PC-3 (cell line): ENCODE data around the gene KLHL6. TPM values are rescaled to one million over a fixed set of nuclear protein-coding genes. Genes with fewer than 3 reads are reported as not detected.
"Not testable (repeated sequence)": the region's sequence is repeated elsewhere in the genome, so short reads cannot be mapped to it uniquely, and the experiment has no call there.

Experiments
- ATAC-seq: fragments of 200-7000 bp; cut with Tn5 transposase; 2 replicates; pipeline ENCODE4 v1.9.1; 2020; ENCODE audit warnings: mild to moderate bottlenecking, moderate library complexity
- BruUV-seq: library from RNA; stranded (reverse); fragments of 400-500 nt; replicated peaks from 2 replicates; lab custom pipeline; 2021; lab: Mats Ljungman, UMichigan
- CTCF ChIA-PET: fragments of 300-600 bp; sonication (Branson Sonifier 250); formaldehyde crosslinking; loops from one replicate; lab custom pipeline; 2022; ENCODE audit warnings: antibody characterized with exemption; lab: Charles Lee
- POLR2A ChIA-PET: fragments of 300-600 bp; sonication (Branson Sonifier 250); formaldehyde crosslinking; loops from one replicate; lab custom pipeline; 2022; ENCODE audit warnings: antibody characterized with exemption; ENCODE audit not compliant: unreplicated experiment; lab: Charles Lee
- DNase-seq: peaks from one replicate; pipeline ENCODE4 v3.0.0-alpha.2; 2015
- H2AFZ ChIP-seq: fragments of 300-600 bp; sonication (generic); 2 replicates; pipeline ENCODE4 v1.6.0; 2016; ENCODE audit warnings: antibody characterized with exemption, low read length
- H3F3A ChIP-seq: fragments of 300-600 bp; sonication (generic); one replicate; pipeline ENCODE4 v1.6.0; 2017; ENCODE audit warnings: antibody characterized with exemption, low read length, control low read depth, mild to moderate bottlenecking; ENCODE audit not compliant: unreplicated experiment
- H3K27ac ChIP-seq: fragments of 300-600 bp; sonication (generic); 2 replicates; pipeline ENCODE4 v1.5.1; 2016; ENCODE audit warnings: mild to moderate bottlenecking, low read length
- H3K27me3 ChIP-seq: fragments of 300-600 bp; sonication (generic); 2 replicates; pipeline ENCODE4 v1.6.1; 2016; ENCODE audit warnings: low read length, mixed read lengths
- H3K36me3 ChIP-seq: fragments of 300-600 bp; sonication (generic); 2 replicates; pipeline ENCODE4 v1.6.1; 2016; ENCODE audit warnings: low read depth, mixed run types, low read length, mixed read lengths
- H3K4me1 ChIP-seq: fragments of 300-600 bp; sonication (generic); 2 replicates; pipeline ENCODE4 v1.5.1; 2016; ENCODE audit warnings: low read length; ENCODE audit not compliant: insufficient read depth
- H3K4me2 ChIP-seq: fragments of 300-600 bp; sonication (generic); 2 replicates; pipeline ENCODE4 v1.6.0; 2016; ENCODE audit warnings: low read length
- H3K4me3 ChIP-seq: fragments of 300-600 bp; sonication (generic); 2 replicates; pipeline ENCODE4 v1.5.1; 2016; ENCODE audit warnings: mild to moderate bottlenecking, low read length, mixed read lengths
- H3K79me2 ChIP-seq: fragments of 300-600 bp; sonication (generic); 2 replicates; pipeline ENCODE4 v1.6.1; 2017; ENCODE audit warnings: low read length, mixed read lengths
- H3K9ac ChIP-seq: fragments of 300-600 bp; sonication (generic); 2 replicates; pipeline ENCODE4 v1.6.0; 2016; ENCODE audit warnings: mild to moderate bottlenecking, low read length
- H3K9me2 ChIP-seq: fragments of 300-600 bp; sonication (generic); replicated peaks from 2 replicates; pipeline ENCODE4 v1.6.1; 2016; ENCODE audit warnings: mixed run types, low read length, mixed read lengths
- H3K9me3 ChIP-seq: fragments of 300-600 bp; sonication (generic); 2 replicates; pipeline ENCODE4 v1.6.1; 2016; ENCODE audit warnings: low read length, mixed read lengths
- H4K20me1 ChIP-seq: fragments of 300-600 bp; sonication (generic); 2 replicates; pipeline ENCODE4 v1.6.1; 2016; ENCODE audit warnings: low read length, mixed read lengths
- CTCF ChIP-seq: fragments of 300-600 bp; sonication (generic); conservative IDR thresholded peaks from 2 replicates; pipeline ENCODE4 v1.5.1; 2017; ENCODE audit warnings: antibody characterized with exemption, low read depth, mild to moderate bottlenecking, low read length
- EZH2 ChIP-seq: fragments of 300-600 bp; sonication (generic); IDR thresholded peaks from one replicate; pipeline ENCODE4 v1.6.1; 2017; ENCODE audit warnings: antibody characterized with exemption, mild to moderate bottlenecking, low read length; ENCODE audit not compliant: unreplicated experiment
- EZH2phosphoT487 ChIP-seq: fragments of 300-600 bp; sonication (generic); IDR thresholded peaks from 2 replicates; pipeline ENCODE4 v1.6.1; 2018; ENCODE audit warnings: mild to moderate bottlenecking, antibody characterized with exemption, low read length, borderline replicate concordance
- intact Hi-C: fragments of 100-400 bp; cut with micrococcal nuclease; formaldehyde crosslinking; loops from 2 replicates; pipeline ENCODE4 v1.9.0; 2023
- total RNA-seq: library from RNA; depleted of rRNA; stranded (reverse); fragments of >200 nt; gene quantifications from 2 replicates; pipeline ENCODE4 v1.2.3, GENCODE V29; 2014

Gene KLHL6
- total RNA-seq, 1 experiment from 2014 or later = not detected

- H3K4me2 ChIP-seq = no peak overlapping the region
- DNase-seq (no peak), ATAC-seq (no peak)
- H3F3A ChIP-seq = no peaks in the 10 kb centered on the region
- H3K4me1 ChIP-seq = no peaks in the 10 kb centered on the region
- ChIA-PET CTCF (no interaction called here), POLR2A (no interaction called here)
- H3K9me3 ChIP-seq = no peaks in the 10 kb centered on the region
- BruUV-seq = no TSS peak
- H3K36me3 ChIP-seq = no peaks in the 10 kb centered on the region
- H2AFZ ChIP-seq = no peak overlapping the region
- TF ChIP-seq CTCF = no peak
- no peak for TF ChIP-seq EZH2phosphoT487
- TF ChIP-seq EZH2 = no peak
- no peak overlapping the region for H3K27ac ChIP-seq
- H3K9me2 ChIP-seq = no peaks in the 10 kb centered on the region
- peaks cover 9% of the 10 kb centered on the region; the same call in 1 of the 2 replicates for H3K27me3 ChIP-seq
- intact Hi-C loops = no loop called here
- no peak overlapping the region for H3K9ac ChIP-seq
- H4K20me1 ChIP-seq = no peaks in the 10 kb centered on the region
- no peaks in the 10 kb centered on the region for H3K79me2 ChIP-seq
- no peak overlapping the region for H3K4me3 ChIP-seq
These were observed 42.3 kb downstream of the KLHL6 start for GRCh38 chr3:183513046-183513706.

GRCh38 chr3:183511286-183512131, 44.0 kb downstream of the KLHL6 start:
- H3K4me3 ChIP-seq, BruUV-seq, H3K27me3 ChIP-seq, H3K4me2 ChIP-seq, H3K9me2 ChIP-seq, H3K9ac ChIP-seq, H3K79me2 ChIP-seq, H3K36me3 ChIP-seq, H3K27ac ChIP-seq, H3K4me1 ChIP-seq, H2AFZ ChIP-seq, CTCF ChIA-PET, ATAC-seq, DNase-seq, H3F3A ChIP-seq, intact Hi-C loops, H3K9me3 ChIP-seq, H4K20me1 ChIP-seq: not testable (repeated sequence)
- POLR2A ChIA-PET = interaction anchor here (0.6 kb wide), 1 partner anchor 16 kb away, joined by 6 read pairs; no protein-coding TSS in a partner anchor

- Histone ChIP-seq H2AFZ (no peak overlapping the region), H3K9ac (no peak overlapping the region), H3K27me3 (no peaks in the 10 kb centered on the region), H3K4me3 (no peak overlapping the region), H3K36me3 (no peaks in the 10 kb centered on the region), H4K20me1 (no peaks in the 10 kb centered on the region), H3K4me1 (no peaks in the 10 kb centered on the region), H3F3A (no peaks in the 10 kb centered on the region), H3K79me2 (no peaks in the 10 kb centered on the region), H3K4me2 (no peak overlapping the region), H3K9me3 (no peaks in the 10 kb centered on the region), H3K9me2 (no peaks in the 10 kb centered on the region), H3K27ac (no peak overlapping the region)
- BruUV-seq = no TSS peak
- ChIA-PET POLR2A (no interaction called here), CTCF (no interaction called here)
- TF ChIP-seq CTCF = no peak
- no peak for TF ChIP-seq EZH2
- DNase-seq = no peak
- intact Hi-C loops = no loop called here
- ATAC-seq = no peak
These were observed 46.7 kb downstream of the KLHL6 start for GRCh38 chr3:183508821-183509220.
